Hepatocyte (in vitro differentiated cells): ENCODE data around the gene CHMP4B.

Experiments used
- EZH2phosphoT487 ChIP-seq: fragments of 200-600 bp; sonication (generic); IDR thresholded peaks from one replicate; pipeline ENCODE4 v1.6.1; 2018; ENCODE audit warnings: antibody characterized with exemption, mild to moderate bottlenecking, low read depth, moderate library complexity; ENCODE audit not compliant: unreplicated experiment, severe bottlenecking
- TF ChIP-seq, protein P1 (sequence below): fragments of 200-600 bp; sonication (generic); IDR thresholded peaks from 2 replicates; pipeline ENCODE4 v1.5.1; 2016; ENCODE audit warnings: antibody characterized with exemption, mild to moderate bottlenecking; ENCODE audit not compliant: poor library complexity

DNA sequence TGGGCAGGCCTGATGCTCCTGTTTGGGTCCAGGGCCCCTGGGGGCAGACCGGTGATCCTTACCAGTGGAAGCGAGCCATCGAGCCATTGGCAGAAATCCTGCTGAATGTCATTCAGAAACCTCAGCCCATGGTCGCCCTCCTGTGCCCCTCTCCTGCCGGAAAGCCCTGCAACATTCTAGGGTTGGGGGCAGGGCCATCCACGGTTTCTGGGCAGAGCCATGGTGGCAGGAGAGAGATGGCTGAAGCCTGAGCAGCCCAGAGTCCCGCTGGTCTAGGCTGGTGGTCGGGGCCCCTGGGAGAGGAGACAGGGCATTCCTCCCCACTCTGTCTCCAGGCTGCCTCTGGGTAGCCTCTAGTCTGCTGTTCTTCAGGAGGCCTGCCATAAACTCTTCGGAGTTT lies 19.6 kb upstream of the CHMP4B start:
- TF ChIP-seq, protein P1, sequence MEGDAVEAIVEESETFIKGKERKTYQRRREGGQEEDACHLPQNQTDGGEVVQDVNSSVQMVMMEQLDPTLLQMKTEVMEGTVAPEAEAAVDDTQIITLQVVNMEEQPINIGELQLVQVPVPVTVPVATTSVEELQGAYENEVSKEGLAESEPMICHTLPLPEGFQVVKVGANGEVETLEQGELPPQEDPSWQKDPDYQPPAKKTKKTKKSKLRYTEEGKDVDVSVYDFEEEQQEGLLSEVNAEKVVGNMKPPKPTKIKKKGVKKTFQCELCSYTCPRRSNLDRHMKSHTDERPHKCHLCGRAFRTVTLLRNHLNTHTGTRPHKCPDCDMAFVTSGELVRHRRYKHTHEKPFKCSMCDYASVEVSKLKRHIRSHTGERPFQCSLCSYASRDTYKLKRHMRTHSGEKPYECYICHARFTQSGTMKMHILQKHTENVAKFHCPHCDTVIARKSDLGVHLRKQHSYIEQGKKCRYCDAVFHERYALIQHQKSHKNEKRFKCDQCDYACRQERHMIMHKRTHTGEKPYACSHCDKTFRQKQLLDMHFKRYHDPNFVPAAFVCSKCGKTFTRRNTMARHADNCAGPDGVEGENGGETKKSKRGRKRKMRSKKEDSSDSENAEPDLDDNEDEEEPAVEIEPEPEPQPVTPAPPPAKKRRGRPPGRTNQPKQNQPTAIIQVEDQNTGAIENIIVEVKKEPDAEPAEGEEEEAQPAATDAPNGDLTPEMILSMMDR, result no peak
- TF ChIP-seq EZH2phosphoT487, result no peak
